NOMO-1 treated with DMSO at 0.1 percent for 48 hours (cell line): ENCODE results near the gene B3GAT1.
"Not testable (repeated sequence)": the region's sequence is repeated elsewhere in the genome, so short reads cannot be mapped to it uniquely, and the experiment has no call there.

Experiments
- DNase-seq: peaks from one replicate; lab custom pipeline; 2025; ENCODE audit not compliant: unreplicated experiment; lab: John Stamatoyannopoulos, UW

The B3GAT1 gene

GRCh38 chr11:134358856-134359490 is 53.1 kb downstream of the B3GAT1 start:
- DNase-seq: no peak

GRCh38 chr11:134358165-134358855 is 53.7 kb downstream of the B3GAT1 start:
- DNase-seq: no peak

GRCh38 chr11:134357545-134357839 is 54.5 kb downstream of the B3GAT1 start:
- no peak for DNase-seq

GRCh38 chr11:134356656-134357544 is 55.1 kb downstream of the B3GAT1 start:
- no peak for DNase-seq

GRCh38 chr11:134355656-134356055 is 56.4 kb downstream of the B3GAT1 start:
- no peak for DNase-seq

GRCh38 chr11:134355136-134355535 is 56.9 kb downstream of the B3GAT1 start:
- DNase-seq: no peak

- no peak for DNase-seq
Observed at GRCh38 chr11:134352111-134352510, 59.9 kb downstream of the B3GAT1 start.

- DNase-seq: no peak
Observed at GRCh38 chr11:134350381-134350780, 61.7 kb downstream of the B3GAT1 start.

- DNase-seq: no peak
Observed at GRCh38 chr11:134349802-134350355, 62.2 kb downstream of the B3GAT1 start.

GRCh38 chr11:134349109-134349801 is 62.8 kb downstream of the B3GAT1 start:
- DNase-seq: no peak

- DNase-seq: no peak
Observed at GRCh38 chr11:134347441-134347840, 64.6 kb downstream of the B3GAT1 start.

- no peak for DNase-seq
Observed at GRCh38 chr11:134346976-134347350, 65.1 kb downstream of the B3GAT1 start.

- DNase-seq: no peak
Observed at GRCh38 chr11:134346101-134346975, 65.7 kb downstream of the B3GAT1 start.

- DNase-seq: no peak
Observed at GRCh38 chr11:134345237-134345550, 66.8 kb downstream of the B3GAT1 start.

GRCh38 chr11:134344497-134345236 is 67.4 kb downstream of the B3GAT1 start:
- not testable (repeated sequence) for DNase-seq

- no peak for DNase-seq
Observed at GRCh38 chr11:134343646-134344045, 68.4 kb downstream of the B3GAT1 start.

- no peak for DNase-seq
Observed at GRCh38 chr11:134342572-134343340, 69.3 kb downstream of the B3GAT1 start.

GRCh38 chr11:134341805-134342571 is 70.1 kb downstream of the B3GAT1 start:
- DNase-seq: no peak
